Activated CD8-positive, alpha-beta T cell treated with anti-CD3 and anti-CD28 coated beads for 36 hours (primary cell): ENCODE results near the gene SLC2A14. TPM values are rescaled to one million over a fixed set of nuclear protein-coding genes. Genes with fewer than 3 reads are reported as not detected.
"Not testable (repeated sequence)": the region's sequence is repeated elsewhere in the genome, so short reads cannot be mapped to it uniquely, and the experiment has no call there.

Source experiments
- ATAC-seq: fragments of 200-7000 bp; cut with Tn5 transposase; one replicate; pipeline ENCODE4 v1.10.0; 2021; ENCODE audit warnings: mild to moderate bottlenecking, moderate library complexity
- CTCF ChIA-PET: fragments of 350-600 bp; sonication (Branson Sonifier 250); formaldehyde crosslinking; loops from one replicate; lab custom pipeline; 2021; ENCODE audit warnings: antibody characterized with exemption; lab: Charles Lee
- POLR2A ChIA-PET: fragments of 350-600 bp; sonication (Branson Sonifier 250); formaldehyde crosslinking; loops from one replicate; lab custom pipeline; 2021; ENCODE audit warnings: antibody characterized with exemption; lab: Charles Lee
- DNase-seq: peaks from one replicate; pipeline ENCODE4 v3.0.0-alpha.2; 2020
- H3K27ac Mint-ChIP-seq: one replicate; pipeline ENCODE4 v1.8.0; 2021; ENCODE audit warnings: mild to moderate bottlenecking, mixed read lengths
- H3K27me3 Mint-ChIP-seq: one replicate; pipeline ENCODE4 v1.8.0; 2021; ENCODE audit warnings: mixed read lengths
- H3K36me3 Mint-ChIP-seq: one replicate; pipeline ENCODE4 v1.8.0; 2021; ENCODE audit warnings: low read depth, mixed read lengths
- H3K4me1 Mint-ChIP-seq: one replicate; pipeline ENCODE4 v1.8.0; 2021; ENCODE audit warnings: low read depth, mixed read lengths
- H3K4me3 Mint-ChIP-seq: one replicate; pipeline ENCODE4 v1.8.0; 2021; ENCODE audit warnings: mild to moderate bottlenecking, moderate library complexity, mixed read lengths
- H3K9me3 Mint-ChIP-seq: one replicate; pipeline ENCODE4 v1.8.0; 2021; ENCODE audit warnings: mixed read lengths
- CTCF ChIP-seq: fragments of 200-600 bp; IDR thresholded peaks from one replicate; pipeline ENCODE4 v1.8.0; 2022; ENCODE audit warnings: antibody characterized with exemption, mild to moderate bottlenecking
- intact Hi-C: fragments of 100-400 bp; cut with micrococcal nuclease; formaldehyde crosslinking; loops from one replicate; pipeline ENCODE4 v1.10.0; 2022
- total RNA-seq, 2 experiments: library from RNA; stranded (reverse); gene quantifications; one replicate each; pipeline ENCODE4 v1.2.3, GENCODE V29; 2021

The SLC2A14 gene
- total RNA-seq, 2 experiments from 2014 or later, result 0.22 to 0.29 TPM

- CTCF ChIA-PET, result interaction anchor here (0.7 to 1.9 kb wide), 4 partner anchors 11 to 275 kb away, joined by 3 to 5 read pairs (median 4); no protein-coding TSS in a partner anchor
- Mint-ChIP-seq H3K9me3 (no peaks in the 10 kb centered on the region), H3K36me3 (no peaks in the 10 kb centered on the region), H3K4me1 (peaks cover 2% of the 10 kb centered on the region), H3K4me3 (no peak overlapping the region), H3K27ac (no peak overlapping the region), H3K27me3 (peaks cover 2% of the 10 kb centered on the region)
- intact Hi-C loops, result no loop called here
- POLR2A ChIA-PET, result no interaction called here
- ATAC-seq (no peak), DNase-seq (no peak)
- TF ChIP-seq CTCF, result no peak
These were observed 38.9 kb downstream of the SLC2A14 start for GRCh38 chr12:7833831-7834230.

- intact Hi-C loops, result not testable (repeated sequence)
These were observed 39.5 kb downstream of the SLC2A14 start for GRCh38 chr12:7833201-7833600.

GRCh38 chr12:7832059-7832696 lies 40.5 kb downstream of the SLC2A14 start:
- Mint-ChIP-seq H3K4me1 (peaks cover 2% of the 10 kb centered on the region), H3K27me3 (peaks cover 2% of the 10 kb centered on the region), H3K36me3 (no peaks in the 10 kb centered on the region), H3K4me3 (no peak overlapping the region), H3K9me3 (no peaks in the 10 kb centered on the region), H3K27ac (no peak overlapping the region)
- CTCF ChIA-PET, result interaction anchor here (1.0 to 1.6 kb wide), 4 partner anchors 17 to 79 kb away, joined by 3 to 4 read pairs (median 4); no protein-coding TSS in a partner anchor
- peak; percentile 80 for ATAC-seq
- peak; percentile 73 for TF ChIP-seq CTCF
- DNase-seq, result peak; percentile 38
- intact Hi-C loops, result no loop called here
- POLR2A ChIA-PET, result no interaction called here

More at GRCh38 chr12:7833201-7833600, 39.5 kb downstream of the SLC2A14 start:
- H3K9me3 Mint-ChIP-seq, H3K27ac Mint-ChIP-seq, H3K36me3 Mint-ChIP-seq, POLR2A ChIA-PET, H3K27me3 Mint-ChIP-seq, H3K4me3 Mint-ChIP-seq, H3K4me1 Mint-ChIP-seq, ATAC-seq, DNase-seq: not testable (repeated sequence)
- CTCF ChIA-PET, result interaction anchor here (0.7 to 1.9 kb wide), 6 partner anchors 11 to 276 kb away, joined by 3 to 5 read pairs (median 4); no protein-coding TSS in a partner anchor

GRCh38 chr12:7829737-7830136 lies 43.0 kb downstream of the SLC2A14 start:
- DNase-seq, H3K27ac Mint-ChIP-seq, H3K4me3 Mint-ChIP-seq, H3K27me3 Mint-ChIP-seq, POLR2A ChIA-PET, H3K9me3 Mint-ChIP-seq, H3K4me1 Mint-ChIP-seq, intact Hi-C loops, H3K36me3 Mint-ChIP-seq, ATAC-seq: not testable (repeated sequence)
- CTCF ChIA-PET, result interaction anchor here (1.6 kb wide), 1 partner anchor 188 kb away, joined by 3 read pairs; no protein-coding TSS in a partner anchor

- ATAC-seq, intact Hi-C loops, H3K36me3 Mint-ChIP-seq, CTCF ChIA-PET, H3K27me3 Mint-ChIP-seq, H3K27ac Mint-ChIP-seq, DNase-seq, H3K4me1 Mint-ChIP-seq, H3K9me3 Mint-ChIP-seq, H3K4me3 Mint-ChIP-seq, POLR2A ChIA-PET: not testable (repeated sequence)
These were observed 47.0 kb downstream of the SLC2A14 start for GRCh38 chr12:7825754-7826153.

GRCh38 chr12:7806863-7807487 lies 65.7 kb downstream of the SLC2A14 start:
- POLR2A ChIA-PET, result no interaction called here
- CTCF ChIA-PET, result interaction anchor here (0.6 to 5.9 kb wide), 27 partner anchors 9 to 518 kb away, joined by 3 to 52 read pairs (median 3); partner anchors contain the start of genes GDF3 and NANOG
- ATAC-seq, result peak; percentile 61
- intact Hi-C loops, result loop anchor here (1.0 kb wide), 1 partner anchor 130 kb away; no protein-coding TSS in a partner anchor
- Mint-ChIP-seq H3K9me3 (no peaks in the 10 kb centered on the region), H3K27ac (no peak overlapping the region), H3K36me3 (no peaks in the 10 kb centered on the region), H3K4me1 (no peaks in the 10 kb centered on the region), H3K4me3 (no peak overlapping the region), H3K27me3 (peaks cover 2% of the 10 kb centered on the region)
- TF ChIP-seq CTCF, result peak; percentile 90
- DNase-seq, result peak; percentile 82

- H3K9me3 Mint-ChIP-seq, H3K27me3 Mint-ChIP-seq, H3K4me3 Mint-ChIP-seq, H3K36me3 Mint-ChIP-seq, ATAC-seq, DNase-seq, H3K27ac Mint-ChIP-seq, H3K4me1 Mint-ChIP-seq, intact Hi-C loops, POLR2A ChIA-PET: not testable (repeated sequence)
- CTCF ChIA-PET, result interaction anchor here (0.6 to 5.9 kb wide), 26 partner anchors 8 to 517 kb away, joined by 3 to 52 read pairs (median 4); partner anchors contain the start of gene GDF3
These were observed 66.4 kb downstream of the SLC2A14 start for GRCh38 chr12:7806319-7806718.
